Measurements from ENCODE around the gene MAEA. TPM values are rescaled to one million over a fixed set of nuclear protein-coding genes. Genes with fewer than 3 reads are reported as not detected.

The MAEA gene
- total RNA-seq, 2 donors from 2014 or later: 76.0 to 110 TPM

GRCh38 chr4:1367230-1367935 lies 77.7 kb downstream of the MAEA start:
- no peak for TF ChIP-seq POLR2AphosphoS5 (IDR thresholded peaks at IDR 0.05)
- no peak for TF ChIP-seq POLR2A (IDR thresholded peaks at IDR 0.05)
- TF ChIP-seq, protein P1, sequence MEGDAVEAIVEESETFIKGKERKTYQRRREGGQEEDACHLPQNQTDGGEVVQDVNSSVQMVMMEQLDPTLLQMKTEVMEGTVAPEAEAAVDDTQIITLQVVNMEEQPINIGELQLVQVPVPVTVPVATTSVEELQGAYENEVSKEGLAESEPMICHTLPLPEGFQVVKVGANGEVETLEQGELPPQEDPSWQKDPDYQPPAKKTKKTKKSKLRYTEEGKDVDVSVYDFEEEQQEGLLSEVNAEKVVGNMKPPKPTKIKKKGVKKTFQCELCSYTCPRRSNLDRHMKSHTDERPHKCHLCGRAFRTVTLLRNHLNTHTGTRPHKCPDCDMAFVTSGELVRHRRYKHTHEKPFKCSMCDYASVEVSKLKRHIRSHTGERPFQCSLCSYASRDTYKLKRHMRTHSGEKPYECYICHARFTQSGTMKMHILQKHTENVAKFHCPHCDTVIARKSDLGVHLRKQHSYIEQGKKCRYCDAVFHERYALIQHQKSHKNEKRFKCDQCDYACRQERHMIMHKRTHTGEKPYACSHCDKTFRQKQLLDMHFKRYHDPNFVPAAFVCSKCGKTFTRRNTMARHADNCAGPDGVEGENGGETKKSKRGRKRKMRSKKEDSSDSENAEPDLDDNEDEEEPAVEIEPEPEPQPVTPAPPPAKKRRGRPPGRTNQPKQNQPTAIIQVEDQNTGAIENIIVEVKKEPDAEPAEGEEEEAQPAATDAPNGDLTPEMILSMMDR (IDR thresholded peaks at IDR 0.05): no peak
- Histone ChIP-seq H3K27ac (no peak overlapping the region), H3K27me3 (replicated peaks; ENCODE audit: insufficient read depth) (no peaks in the 10 kb centered on the region), H3K9me3 (no peaks in the 10 kb centered on the region), H3K4me1 (replicated peaks) (no peaks in the 10 kb centered on the region), H3K4me3 (no peak overlapping the region), H3K36me3 (no peaks in the 10 kb centered on the region)
- WGBS: 96% methylated on average over 17 of the region's 17 CpGs
- intact Hi-C loops (cut with DNase I): no loop called here
- DNase-seq (ENCODE audit: low spot score): no peak

DNA sequence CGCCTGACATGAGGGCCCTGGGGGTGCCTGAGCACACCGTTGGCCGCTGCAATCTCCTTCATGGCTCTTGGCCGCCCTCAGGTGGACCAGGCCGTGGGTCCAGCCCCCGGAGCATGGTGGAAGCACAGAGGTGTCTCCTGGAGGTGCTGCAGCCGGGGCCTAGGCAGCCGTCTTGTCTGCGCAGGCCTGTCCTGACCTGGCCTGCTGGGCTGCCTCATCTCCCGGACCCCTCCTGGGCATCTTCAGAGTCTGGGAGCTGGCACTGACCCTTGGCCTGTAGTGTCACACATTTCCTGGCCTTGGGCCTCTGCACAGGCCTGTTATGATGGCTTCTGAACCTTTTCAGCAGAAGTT lies 78.2 kb downstream of the MAEA start:
- Histone ChIP-seq H3K4me3 (no peak overlapping the region), H3K27ac (no peak overlapping the region), H3K36me3 (no peaks in the 10 kb centered on the region), H3K9me3 (no peaks in the 10 kb centered on the region), H3K4me1 (replicated peaks) (no peaks in the 10 kb centered on the region), H3K27me3 (replicated peaks; ENCODE audit: insufficient read depth) (no peaks in the 10 kb centered on the region)
- TF ChIP-seq, protein P1 (IDR thresholded peaks at IDR 0.05): no peak
- TF ChIP-seq POLR2A (IDR thresholded peaks at IDR 0.05): no peak
- no peak for TF ChIP-seq POLR2AphosphoS5 (IDR thresholded peaks at IDR 0.05)
- intact Hi-C loops (cut with DNase I): no loop called here
- DNase-seq (ENCODE audit: low spot score): no peak
- WGBS: 89% methylated on average over 7 of the region's 10 CpGs

GRCh38 chr4:1368421-1369090 lies 78.9 kb downstream of the MAEA start:
- intact Hi-C loops (cut with DNase I): no loop called here
- Histone ChIP-seq H3K36me3 (no peaks in the 10 kb centered on the region), H3K27ac (no peak overlapping the region), H3K9me3 (no peaks in the 10 kb centered on the region), H3K27me3 (replicated peaks; ENCODE audit: insufficient read depth) (no peaks in the 10 kb centered on the region), H3K4me1 (replicated peaks) (no peaks in the 10 kb centered on the region), H3K4me3 (no peak overlapping the region)
- DNase-seq (ENCODE audit: low spot score): no peak
- 86% methylated on average over 24 of the region's 24 CpGs for WGBS
- TF ChIP-seq, protein P1 (IDR thresholded peaks at IDR 0.05): no peak
- no peak for TF ChIP-seq POLR2A (IDR thresholded peaks at IDR 0.05)
- TF ChIP-seq POLR2AphosphoS5 (IDR thresholded peaks at IDR 0.05): no peak

GRCh38 chr4:1369091-1369450 lies 79.4 kb downstream of the MAEA start:
- Histone ChIP-seq H3K36me3 (no peaks in the 10 kb centered on the region), H3K4me1 (replicated peaks) (no peaks in the 10 kb centered on the region), H3K27me3 (replicated peaks; ENCODE audit: insufficient read depth) (no peaks in the 10 kb centered on the region), H3K9me3 (no peaks in the 10 kb centered on the region), H3K4me3 (no peak overlapping the region), H3K27ac (no peak overlapping the region)
- TF ChIP-seq POLR2A (IDR thresholded peaks at IDR 0.05) (no peak), POLR2AphosphoS5 (IDR thresholded peaks at IDR 0.05) (no peak)
- TF ChIP-seq, protein P1 (IDR thresholded peaks at IDR 0.05): no peak
- intact Hi-C loops (cut with DNase I): no loop called here
- no peak for DNase-seq (ENCODE audit: low spot score)
- WGBS: 73% methylated on average over 18 of the region's 18 CpGs
